Mucosa of gallbladder (tissue), 1 donor: ENCODE measurements around the gene LATS2. TPM values are rescaled to one million over a fixed set of nuclear protein-coding genes. Genes with fewer than 3 reads are reported as not detected.
"Not testable (repeated sequence)": the region's sequence is repeated elsewhere in the genome, so short reads cannot be mapped to it uniquely, and the experiment has no call there.

Experiments used
- DNase-seq: peaks from one replicate; pipeline ENCODE4 v3.0.0-alpha.2; 2020; ENCODE audit warnings: low spot score
- total RNA-seq: library from RNA; stranded (reverse); gene quantifications from one replicate; pipeline ENCODE4 v1.2.1, GENCODE V29; 2021
- donor health status: DM: no; HTN: no; CAD: no.

The LATS2 gene
- total RNA-seq, 1 donor from 2014 or later, result 35.1 TPM

GRCh38 chr13:20967340-20967739, 94.0 kb downstream of the LATS2 start:
- no peak for DNase-seq

GRCh38 chr13:20964904-20965303, 96.5 kb downstream of the LATS2 start:
- DNase-seq, result no peak

- DNase-seq, result not testable (repeated sequence)
These were observed 99.7 kb downstream of the LATS2 start for GRCh38 chr13:20961663-20962062.

- no peak for DNase-seq
These were observed 100.6 kb downstream of the LATS2 start for GRCh38 chr13:20960663-20961309.

- not testable (repeated sequence) for DNase-seq
These were observed 104.3 kb downstream of the LATS2 start for GRCh38 chr13:20957049-20957620.

- DNase-seq, result no peak
These were observed 105.9 kb downstream of the LATS2 start for GRCh38 chr13:20955496-20955895.

GRCh38 chr13:20953245-20953931, 108.0 kb downstream of the LATS2 start:
- DNase-seq, result no peak

GRCh38 chr13:20952838-20953237, 108.5 kb downstream of the LATS2 start:
- DNase-seq, result no peak

- not testable (repeated sequence) for DNase-seq
These were observed 113.4 kb downstream of the LATS2 start for GRCh38 chr13:20948001-20948400.

GRCh38 chr13:20945952-20946383, 115.4 kb downstream of the LATS2 start:
- DNase-seq, result peak; percentile 14

GRCh38 chr13:20942938-20943559, 118.3 kb downstream of the LATS2 start:
- no peak for DNase-seq

GRCh38 chr13:20940511-20940910, 120.9 kb downstream of the LATS2 start:
- not testable (repeated sequence) for DNase-seq

- no peak for DNase-seq
These were observed 121.3 kb downstream of the LATS2 start for GRCh38 chr13:20940083-20940482.

- DNase-seq, result no peak
These were observed 121.7 kb downstream of the LATS2 start for GRCh38 chr13:20939662-20940061.

GRCh38 chr13:20938302-20938701, 123.1 kb downstream of the LATS2 start:
- DNase-seq, result no peak

GRCh38 chr13:20927596-20928257, 133.7 kb downstream of the LATS2 start:
- DNase-seq, result no peak

GRCh38 chr13:20925395-20925790, 136.0 kb downstream of the LATS2 start:
- DNase-seq, result not testable (repeated sequence)

GRCh38 chr13:20924758-20925394, 136.5 kb downstream of the LATS2 start:
- peak; percentile 85 for DNase-seq

GRCh38 chr13:20923272-20923671, 138.1 kb downstream of the LATS2 start:
- DNase-seq, result no peak
